Bronchus fibroblast of lung (primary cell): ENCODE results near the gene DCLK3. TPM values are rescaled to one million over a fixed set of nuclear protein-coding genes. Genes with fewer than 3 reads are reported as not detected.

Experiments used
- total RNA-seq: library from RNA; depleted of rRNA; stranded (reverse); fragments of >200 nt; gene quantifications from 2 replicates; pipeline ENCODE4 v1.2.3, GENCODE V29; 2015

DCLK3 gene
- total RNA-seq, result not detected in 2 replicates

GRCh38 chr3:36763850-36764703 is at the start of gene DCLK3:
TSS of gene DCLK3 (minus strand) at chr3:36764553. CDS start at chr3:36764263, 290 bp downstream.

Other genes with a start within 250 kb of the DCLK3 start
- gene TRANK1, start 180.5 kb upstream of the DCLK3 start, total RNA-seq, result 3.4 and 3.9 TPM in 2 replicates
- gene EPM2AIP1, start 228.6 kb upstream of the DCLK3 start, total RNA-seq, result 5.5 and 7.0 TPM in 2 replicates
- gene MLH1, start 229.0 kb upstream of the DCLK3 start, total RNA-seq, result 51.0 and 58.0 TPM in 2 replicates